ENCODE data around the gene PKIG. TPM values are rescaled to one million over a fixed set of nuclear protein-coding genes. Genes with fewer than 3 reads are reported as not detected.

Gene PKIG
- total and polyA plus RNA-seq, 2 experiments from 2014 or later: 90.4 to 100 TPM

- H3K9me3 ChIP-seq (ENCODE audit: low read depth): no peaks in the 10 kb centered on the region
- TF ChIP-seq CTCF (IDR thresholded peaks at IDR 0.05; ENCODE audit: low read depth, low read length): no peak
- H3K36me3 ChIP-seq: no peaks in the 10 kb centered on the region
- H3K27ac ChIP-seq: no peak overlapping the region
- no peak for DNase-seq (ENCODE audit: low read depth in 1 of 2, low spot score in 1 of 2)
- no peaks in the 10 kb centered on the region for H3K27me3 ChIP-seq
- H3K4me3 ChIP-seq: no peak overlapping the region
- H3K4me1 ChIP-seq (ENCODE audit: low read depth): peaks cover 14% of the 10 kb centered on the region
Observed at GRCh38 chr20:44590980-44591778, 8.8 kb downstream of the PKIG start.

GRCh38 chr20:44592366-44592765, 10.0 kb downstream of the PKIG start:
- H3K27ac ChIP-seq: no peak overlapping the region
- TF ChIP-seq CTCF (IDR thresholded peaks at IDR 0.05; ENCODE audit: low read depth, low read length): no peak
- H3K4me1 ChIP-seq (ENCODE audit: low read depth): peaks cover 2% of the 10 kb centered on the region
- H3K27me3 ChIP-seq: no peaks in the 10 kb centered on the region
- DNase-seq (ENCODE audit: low read depth in 1 of 2, low spot score in 1 of 2): no peak
- no peaks in the 10 kb centered on the region for H3K9me3 ChIP-seq (ENCODE audit: low read depth)
- H3K36me3 ChIP-seq: no peaks in the 10 kb centered on the region
- no peak overlapping the region for H3K4me3 ChIP-seq

GRCh38 chr20:44593751-44594150, 11.4 kb downstream of the PKIG start:
- Histone ChIP-seq H3K4me1 (ENCODE audit: low read depth) (no peaks in the 10 kb centered on the region), H3K36me3 (no peaks in the 10 kb centered on the region), H3K27ac (no peak overlapping the region)

GRCh38 chr20:44594730-44595129, 12.4 kb downstream of the PKIG start:
- Histone ChIP-seq H3K36me3 (no peaks in the 10 kb centered on the region), H3K9me3 (ENCODE audit: low read depth) (no peaks in the 10 kb centered on the region), H3K27ac (no peak overlapping the region), H3K4me1 (ENCODE audit: low read depth) (no peaks in the 10 kb centered on the region), H3K27me3 (no peaks in the 10 kb centered on the region), H3K4me3 (no peak overlapping the region)
- DNase-seq (ENCODE audit: low read depth in 1 of 2, low spot score in 1 of 2): peak in 1 of 2 donors; percentile 56
- no peak for TF ChIP-seq CTCF (IDR thresholded peaks at IDR 0.05; ENCODE audit: low read depth, low read length)

More at GRCh38 chr20:44593751-44594150, 11.4 kb downstream of the PKIG start:
- no peak overlapping the region for H3K4me3 ChIP-seq
- H3K27me3 ChIP-seq: no peaks in the 10 kb centered on the region
- TF ChIP-seq CTCF (IDR thresholded peaks at IDR 0.05; ENCODE audit: low read depth, low read length): no peak
- no peak for DNase-seq (ENCODE audit: low read depth in 1 of 2, low spot score in 1 of 2)
- H3K9me3 ChIP-seq (ENCODE audit: low read depth): no peaks in the 10 kb centered on the region

GRCh38 chr20:44596010-44596409, 13.6 kb downstream of the PKIG start:
- H3K27ac ChIP-seq: no peak overlapping the region
- no peaks in the 10 kb centered on the region for H3K9me3 ChIP-seq (ENCODE audit: low read depth)
- H3K4me1 ChIP-seq (ENCODE audit: low read depth): peaks cover 7% of the 10 kb centered on the region
- no peaks in the 10 kb centered on the region for H3K27me3 ChIP-seq
- H3K4me3 ChIP-seq: no peak overlapping the region
- H3K36me3 ChIP-seq: no peaks in the 10 kb centered on the region
- no peak for DNase-seq (ENCODE audit: low read depth in 1 of 2, low spot score in 1 of 2)
- TF ChIP-seq CTCF (IDR thresholded peaks at IDR 0.05; ENCODE audit: low read depth, low read length): no peak
